ENCODE measurements around the gene MGAT3.

MGAT3 gene

DNA sequence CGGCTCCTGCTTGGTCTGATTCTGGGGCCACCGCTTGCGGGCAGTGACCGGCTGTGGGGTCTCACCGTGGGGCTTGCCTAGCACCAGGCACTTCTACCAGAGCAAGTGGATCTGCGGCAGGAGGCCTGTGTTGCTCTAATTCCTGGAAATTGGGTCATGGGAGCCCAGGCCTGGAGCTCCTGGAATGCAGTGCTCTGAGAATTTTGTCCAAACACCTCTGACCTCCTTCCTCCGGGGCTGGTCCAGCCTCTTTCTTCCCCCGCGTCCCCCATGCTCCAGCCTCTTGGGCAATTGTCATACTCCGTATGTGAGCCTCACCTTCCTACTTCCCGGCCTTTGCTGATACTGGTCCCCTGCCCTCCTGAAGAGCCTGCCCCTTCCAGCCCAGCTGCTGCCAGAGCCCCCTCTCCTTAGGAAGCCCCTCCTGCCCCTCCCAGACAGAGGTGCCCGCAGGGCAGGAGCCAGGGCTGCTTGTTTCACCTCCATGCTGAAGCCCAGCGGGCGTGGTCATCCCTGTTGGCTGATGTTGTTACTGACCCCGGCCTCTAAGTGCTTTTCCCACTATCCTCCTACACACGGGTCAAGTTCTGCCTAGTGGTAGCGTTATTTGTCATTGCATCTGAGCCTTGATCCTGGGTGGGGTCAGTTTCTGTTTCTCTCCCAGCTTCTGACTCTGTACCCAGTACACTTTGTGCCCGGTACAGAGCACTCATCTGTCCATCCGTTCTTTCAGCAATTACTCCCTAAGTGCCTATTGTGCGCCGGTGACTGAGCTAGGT is 9.6 kb downstream of the MGAT3 start:
- DNase-seq (ENCODE audit: low read depth), result no peak
- no peak overlapping the region for H3K4me3 ChIP-seq (ENCODE audit: low read length)
- TF ChIP-seq, protein P1, sequence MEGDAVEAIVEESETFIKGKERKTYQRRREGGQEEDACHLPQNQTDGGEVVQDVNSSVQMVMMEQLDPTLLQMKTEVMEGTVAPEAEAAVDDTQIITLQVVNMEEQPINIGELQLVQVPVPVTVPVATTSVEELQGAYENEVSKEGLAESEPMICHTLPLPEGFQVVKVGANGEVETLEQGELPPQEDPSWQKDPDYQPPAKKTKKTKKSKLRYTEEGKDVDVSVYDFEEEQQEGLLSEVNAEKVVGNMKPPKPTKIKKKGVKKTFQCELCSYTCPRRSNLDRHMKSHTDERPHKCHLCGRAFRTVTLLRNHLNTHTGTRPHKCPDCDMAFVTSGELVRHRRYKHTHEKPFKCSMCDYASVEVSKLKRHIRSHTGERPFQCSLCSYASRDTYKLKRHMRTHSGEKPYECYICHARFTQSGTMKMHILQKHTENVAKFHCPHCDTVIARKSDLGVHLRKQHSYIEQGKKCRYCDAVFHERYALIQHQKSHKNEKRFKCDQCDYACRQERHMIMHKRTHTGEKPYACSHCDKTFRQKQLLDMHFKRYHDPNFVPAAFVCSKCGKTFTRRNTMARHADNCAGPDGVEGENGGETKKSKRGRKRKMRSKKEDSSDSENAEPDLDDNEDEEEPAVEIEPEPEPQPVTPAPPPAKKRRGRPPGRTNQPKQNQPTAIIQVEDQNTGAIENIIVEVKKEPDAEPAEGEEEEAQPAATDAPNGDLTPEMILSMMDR (conservative IDR thresholded peaks at IDR 0.05; ENCODE audit: low read length), result no peak

DNA sequence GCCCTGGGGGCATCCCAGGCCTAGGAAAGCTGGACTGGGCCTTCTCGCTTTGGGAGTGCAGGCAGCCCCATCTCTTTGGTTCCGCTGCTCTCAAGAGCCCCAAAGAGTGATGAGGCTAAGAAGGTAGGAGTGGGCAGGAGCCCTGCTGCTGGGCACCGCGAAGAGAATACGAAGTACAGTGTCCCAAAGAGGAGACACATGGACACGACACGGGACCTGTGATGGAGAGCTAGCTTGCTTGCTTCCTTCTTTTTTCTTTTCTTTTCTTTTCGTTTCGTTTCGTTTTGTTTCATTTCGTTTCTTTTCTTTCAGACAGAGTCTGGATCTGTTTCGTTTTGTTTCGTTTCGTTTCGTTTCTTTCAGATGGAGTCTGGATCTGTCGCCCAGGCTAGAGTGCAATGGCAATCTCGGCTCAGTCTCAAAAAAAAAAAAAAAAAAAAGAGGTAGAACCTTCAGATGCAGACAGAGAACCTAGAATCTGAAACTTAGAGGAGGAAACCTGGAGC is 10.6 kb downstream of the MGAT3 start:
- DNase-seq (ENCODE audit: low read depth), result no peak
- TF ChIP-seq, protein P1 (conservative IDR thresholded peaks at IDR 0.05; ENCODE audit: low read length), result no peak
- no peak overlapping the region for H3K4me3 ChIP-seq (ENCODE audit: low read length)

DNA sequence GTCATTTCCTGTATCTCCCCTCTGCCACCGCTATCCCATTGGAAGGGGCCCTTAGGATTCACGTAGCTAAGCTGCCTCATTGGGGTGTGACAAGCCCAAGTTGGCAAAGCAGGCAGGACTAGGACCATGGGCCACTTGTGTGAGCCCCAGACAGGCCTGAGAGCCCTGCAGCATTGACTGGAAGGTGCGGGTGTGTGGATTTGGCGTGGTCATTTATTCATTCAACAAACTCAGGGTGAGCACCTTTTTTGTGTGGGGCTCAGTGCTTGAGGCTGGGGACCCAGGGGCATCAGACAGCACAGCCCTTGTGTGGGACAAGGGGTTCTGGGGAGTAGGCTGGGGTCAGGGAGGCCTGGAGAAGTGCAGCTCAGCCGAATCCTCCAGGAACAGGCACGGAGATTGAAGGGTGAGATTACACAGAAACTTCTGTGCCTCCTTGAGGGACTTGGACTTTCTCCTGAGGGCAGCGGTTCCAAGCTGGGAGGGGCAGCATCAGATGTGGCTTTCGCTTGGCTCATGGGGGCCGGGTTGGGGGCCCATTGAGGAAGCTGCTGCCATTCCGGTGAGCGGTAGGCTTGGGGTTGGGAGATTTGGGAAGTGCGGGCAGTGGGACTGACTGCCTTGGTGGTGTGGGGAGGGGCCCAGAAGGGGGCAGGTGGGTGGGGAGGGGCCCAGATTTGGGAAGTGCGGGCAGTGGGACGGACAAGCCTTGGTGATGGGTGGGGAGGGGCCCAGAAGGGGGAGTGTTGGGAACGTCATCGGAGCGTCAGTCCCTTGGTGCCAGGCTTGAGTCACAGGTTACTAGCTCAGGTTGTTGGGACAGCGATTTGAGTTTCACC is 11.9 kb downstream of the MGAT3 start:
- no peak overlapping the region for H3K4me3 ChIP-seq (ENCODE audit: low read length)
- TF ChIP-seq, protein P1 (conservative IDR thresholded peaks at IDR 0.05; ENCODE audit: low read length), result no peak
- DNase-seq (ENCODE audit: low read depth), result no peak

DNA sequence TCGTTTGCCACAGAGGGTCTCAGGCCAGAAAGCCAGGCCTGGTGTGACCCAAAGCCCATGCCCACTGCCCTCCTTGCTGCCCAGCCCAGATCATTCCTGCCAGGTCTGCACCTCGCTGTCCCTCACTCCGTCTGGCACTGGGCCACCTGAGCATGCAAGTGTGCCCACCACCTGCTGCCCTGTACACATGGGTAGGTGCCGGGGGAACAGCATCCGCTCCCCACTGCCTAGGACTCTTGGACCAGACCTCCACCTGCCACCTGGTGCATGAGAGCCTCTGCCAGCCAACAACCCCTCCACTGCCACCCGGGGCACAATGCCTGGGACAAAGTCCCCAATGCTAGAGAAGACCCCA is 12.5 kb downstream of the MGAT3 start:
- H3K4me3 ChIP-seq (ENCODE audit: low read length), result no peak overlapping the region
- TF ChIP-seq, protein P1 (conservative IDR thresholded peaks at IDR 0.05; ENCODE audit: low read length), result no peak
- DNase-seq (ENCODE audit: low read depth), result no peak

DNA sequence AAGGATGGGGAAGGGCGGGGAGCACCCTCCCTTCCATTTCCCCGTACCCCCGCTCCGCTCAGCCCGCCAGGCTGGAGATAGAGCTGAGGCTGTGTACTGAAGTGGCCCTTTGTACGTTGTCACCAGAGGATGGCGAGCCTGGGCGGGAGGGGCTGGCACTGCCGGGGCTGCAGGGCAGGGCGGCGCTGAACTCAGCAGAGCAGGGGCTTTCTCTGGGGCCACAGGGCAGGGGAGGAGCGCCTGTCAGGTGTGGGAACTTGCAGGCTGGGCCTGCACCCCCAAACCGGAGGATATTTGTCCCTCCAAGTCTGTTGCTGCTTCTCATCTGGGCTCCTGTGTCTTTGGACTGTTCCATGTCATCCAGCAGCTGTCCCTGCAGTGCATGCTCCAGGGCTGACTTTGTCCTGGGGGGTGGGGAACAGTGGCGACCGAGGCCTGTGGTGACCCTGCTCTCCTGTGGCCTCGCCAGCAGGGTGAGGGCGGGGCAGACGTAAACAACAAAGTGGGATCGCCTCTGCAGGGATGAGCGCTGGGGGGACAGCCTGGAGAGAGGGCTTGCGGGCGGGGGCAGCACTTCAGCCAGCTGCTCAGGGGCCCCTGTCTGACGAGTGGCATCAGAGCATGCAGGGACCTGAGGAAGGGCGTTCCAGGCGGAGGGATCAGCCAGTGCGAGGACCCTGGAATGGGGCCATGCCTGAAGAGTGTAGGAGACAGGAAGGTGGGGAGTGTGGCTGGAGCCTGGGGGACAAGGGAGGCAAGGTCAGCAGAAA is 13.1 kb downstream of the MGAT3 start:
- no peak for DNase-seq (ENCODE audit: low read depth)
- no peak overlapping the region for H3K4me3 ChIP-seq (ENCODE audit: low read length)
- TF ChIP-seq, protein P1 (conservative IDR thresholded peaks at IDR 0.05; ENCODE audit: low read length), result no peak

DNA sequence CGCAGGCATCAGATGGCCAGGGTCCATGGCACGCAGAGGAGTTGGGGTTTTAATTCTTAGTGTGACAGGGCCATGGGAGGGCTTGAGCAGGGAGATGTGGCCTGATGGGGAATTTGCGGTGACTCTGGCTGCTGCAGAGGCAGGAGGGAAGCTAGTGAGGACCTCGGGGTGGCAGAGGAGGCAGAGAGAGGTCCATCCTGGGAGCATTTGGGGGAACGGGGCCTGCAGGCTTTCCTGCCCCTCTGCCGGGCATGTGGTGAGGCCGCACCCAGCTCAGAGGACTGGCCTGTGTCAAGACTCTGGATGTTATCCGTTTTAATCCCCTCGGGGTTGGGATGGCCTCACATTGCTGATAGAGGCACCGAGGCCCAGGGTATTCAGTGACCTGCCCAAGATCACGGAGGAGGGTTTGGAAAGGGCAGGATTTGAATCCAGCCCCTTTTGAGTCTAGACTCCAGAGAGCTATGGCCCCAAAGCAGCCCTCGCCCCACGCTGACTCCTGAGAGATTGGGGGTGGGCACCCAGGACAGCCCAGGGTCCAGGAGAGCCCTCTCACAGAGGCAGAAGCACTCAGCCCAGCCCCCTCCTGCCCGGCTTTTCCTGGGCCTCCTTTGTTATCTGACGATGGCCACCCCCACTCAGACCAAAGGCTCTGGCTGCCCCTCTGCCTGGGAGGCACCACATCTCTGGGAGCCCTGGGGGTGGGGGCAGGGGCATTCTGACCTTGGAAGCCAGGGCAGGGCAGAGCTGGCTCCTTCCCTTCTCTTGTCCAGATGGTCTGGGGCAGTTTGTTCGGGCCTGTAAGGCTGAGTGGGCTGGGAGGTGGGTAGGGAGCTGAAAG is 13.9 kb downstream of the MGAT3 start:
- no peak for DNase-seq (ENCODE audit: low read depth)
- H3K4me3 ChIP-seq (ENCODE audit: low read length), result no peak overlapping the region
- TF ChIP-seq, protein P1 (conservative IDR thresholded peaks at IDR 0.05; ENCODE audit: low read length), result no peak
